ENCODE measurements around the gene GABPA.

GABPA gene

GRCh38 chr21:25813917-25814316 is 79.1 kb downstream of the GABPA start:
- DNase-seq = no peak

- no peak for DNase-seq
Observed at GRCh38 chr21:25818121-25818520, 83.3 kb downstream of the GABPA start.

GRCh38 chr21:25818551-25818950 is 83.8 kb downstream of the GABPA start:
- DNase-seq = no peak

All from NCI-H2029 treated with DMSO at 0.1 percent for 48 hours (cell line).